ENCODE measurements around the gene S100A4.

GRCh38 chr1:153570874-153571273, 25.3 kb upstream of the S100A4 start:
- TF ChIP-seq EZH2 (IDR thresholded peaks at IDR 0.05; ENCODE audit: borderline replicate concordance, insufficient read depth, low read length, poor library complexity, severe bottlenecking) (no peak), CTCF (IDR thresholded peaks at IDR 0.05; ENCODE audit: poor library complexity, severe bottlenecking) (no peak), RAD21 (conservative IDR thresholded peaks at IDR 0.05) (no peak), TAF1 (IDR thresholded peaks at IDR 0.05; ENCODE audit: low read depth) (no peak), EP300 (conservative IDR thresholded peaks at IDR 0.05; ENCODE audit: poor library complexity, severe bottlenecking) (no peak), MXI1 (conservative IDR thresholded peaks at IDR 0.05; ENCODE audit: poor library complexity, severe bottlenecking) (no peak)
